ENCODE data around the gene RAB20.

Gene RAB20

GRCh38 chr13:110529522-110530311, 31.8 kb downstream of the RAB20 start:
- no peak for DNase-seq (ENCODE audit: low read depth)

DNA sequence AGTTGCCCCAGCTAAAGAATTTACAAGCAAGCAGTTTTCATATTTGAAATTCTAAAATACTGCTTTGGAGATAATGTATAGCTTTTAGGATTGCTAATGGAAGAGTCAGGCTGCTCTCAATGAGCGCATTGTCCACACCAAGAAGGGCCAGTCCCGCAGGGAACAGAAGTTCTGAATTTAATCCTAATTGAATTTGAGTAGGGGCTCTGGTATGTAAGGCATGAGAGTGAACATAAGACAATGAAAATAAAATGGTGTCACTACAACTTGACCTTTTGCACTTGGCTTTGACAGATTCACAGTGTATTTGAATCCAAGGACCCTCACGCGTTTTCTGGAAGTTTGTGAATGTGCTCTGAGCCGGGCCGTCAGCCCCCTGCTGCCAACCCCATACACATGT, 32.6 kb downstream of the RAB20 start:
- DNase-seq (ENCODE audit: low read depth): no peak

GRCh38 chr13:110528371-110528770, 33.2 kb downstream of the RAB20 start:
- DNase-seq (ENCODE audit: low read depth): no peak

DNA sequence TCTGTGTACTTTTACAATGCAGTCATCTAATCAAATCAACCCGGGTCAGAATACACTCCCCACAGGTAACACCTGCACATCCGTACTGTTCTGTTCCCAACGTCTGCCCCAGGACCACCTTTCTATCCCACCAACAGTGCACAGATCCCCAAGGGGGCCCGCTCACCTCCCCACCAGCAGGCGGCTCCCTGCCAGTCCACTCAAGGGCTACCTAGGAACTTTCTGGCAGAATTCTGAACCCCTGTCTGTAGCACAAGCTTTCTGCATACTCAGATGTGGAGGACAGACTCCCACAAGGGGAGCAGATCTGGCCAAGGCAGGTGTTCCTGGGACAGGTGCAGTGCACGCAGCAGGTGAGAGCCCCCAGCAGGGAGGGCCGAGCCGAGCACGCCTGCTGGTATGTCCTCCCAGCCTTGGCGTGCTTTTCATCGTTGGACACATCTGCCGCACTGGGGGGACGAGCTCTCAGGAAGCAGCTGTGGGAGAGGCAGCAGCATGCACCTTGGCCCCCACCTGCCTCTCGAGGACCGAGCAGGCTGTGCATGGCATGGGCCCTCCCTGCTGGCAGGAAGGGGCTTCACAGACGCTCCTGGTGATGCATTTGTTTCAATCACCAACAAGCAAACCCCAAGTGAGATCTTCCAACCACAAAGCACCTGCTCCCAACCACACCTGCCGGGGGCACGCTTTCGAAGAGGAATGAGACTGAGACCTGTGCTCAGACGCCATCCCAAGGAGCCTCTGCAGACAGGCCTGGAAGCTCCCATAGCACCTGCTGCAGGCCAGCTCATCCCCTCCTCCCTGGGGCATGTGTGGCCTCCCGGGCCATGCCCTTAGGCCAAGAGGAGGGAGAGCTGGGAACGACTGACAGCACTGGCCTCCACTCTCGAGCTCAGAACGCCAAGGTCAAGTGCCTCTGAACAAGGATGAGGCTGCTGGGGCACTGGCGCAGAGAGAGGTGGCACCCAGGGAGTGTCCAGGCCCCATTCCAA, 35.9 kb downstream of the RAB20 start:
- no peak for DNase-seq (ENCODE audit: low read depth)

DNA sequence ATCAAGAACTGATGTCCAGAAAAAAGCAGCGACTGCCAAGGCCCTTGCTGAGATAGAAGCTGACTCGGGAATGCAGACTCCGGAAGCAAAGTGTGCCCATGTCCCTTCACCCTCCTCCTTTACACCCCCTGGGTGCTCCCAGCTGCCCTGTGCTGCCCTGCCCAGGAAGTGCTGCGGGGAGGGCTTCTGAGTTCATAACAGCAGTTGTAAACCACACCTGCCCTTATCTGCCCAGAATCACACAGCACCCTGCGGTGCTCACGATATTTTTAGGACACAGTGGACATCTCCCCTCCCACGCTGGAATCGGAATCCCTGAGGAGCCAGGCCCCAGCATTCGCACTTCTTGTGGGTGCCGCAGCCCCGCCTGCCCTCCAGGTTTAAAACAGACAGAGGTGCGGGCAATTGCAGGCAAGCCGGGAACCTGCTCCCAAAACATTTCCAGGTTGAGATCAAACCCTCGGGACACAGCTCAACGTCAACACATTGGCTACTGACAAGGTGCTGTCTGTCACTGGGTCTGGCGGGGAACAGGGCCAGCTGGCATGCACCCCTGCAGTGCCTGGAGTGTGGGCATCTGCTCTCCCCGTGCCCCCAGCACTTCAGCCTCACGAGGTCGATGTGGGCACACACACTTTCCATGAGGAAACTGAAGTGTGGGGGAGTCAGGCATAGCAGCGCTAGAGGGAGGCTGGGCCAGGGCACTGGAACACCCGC, 36.8 kb downstream of the RAB20 start:
- no peak for DNase-seq (ENCODE audit: low read depth)

DNA sequence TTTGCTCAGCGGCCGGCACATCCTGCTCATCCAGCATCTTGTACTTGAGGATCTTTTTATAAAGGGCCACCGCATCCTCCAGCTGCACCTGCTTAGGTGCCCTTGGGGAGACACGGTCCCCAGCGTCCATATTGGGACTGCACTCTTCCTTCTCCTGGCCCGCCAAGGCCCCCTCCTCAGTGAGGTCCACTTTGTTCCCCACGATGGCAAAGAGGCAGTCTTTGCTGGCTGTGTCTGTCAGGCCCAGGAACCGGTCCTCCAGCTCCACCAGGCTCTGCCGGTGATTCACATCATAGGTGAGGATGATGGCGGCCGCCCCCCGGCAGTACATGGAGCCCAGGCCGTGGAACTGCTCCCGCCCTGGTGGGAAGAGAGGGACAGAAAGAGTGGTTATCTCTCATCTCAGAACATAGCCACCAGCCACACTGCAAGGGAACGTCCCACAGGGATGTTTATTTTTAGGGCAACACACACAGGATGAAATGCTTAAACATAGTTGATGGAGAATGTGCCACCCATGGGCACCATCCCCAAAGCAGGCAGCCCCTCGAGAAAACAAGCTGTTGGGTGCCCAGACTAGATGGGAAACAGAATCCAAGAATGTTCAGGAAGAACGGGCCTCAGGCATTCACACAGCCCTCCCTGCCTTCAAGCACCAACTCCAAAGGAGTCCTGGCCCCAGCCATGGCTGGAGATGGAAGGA, 37.5 kb downstream of the RAB20 start:
- no peak for DNase-seq (ENCODE audit: low read depth)

- DNase-seq (ENCODE audit: low read depth): no peak
Measured at GRCh38 chr13:110523180-110523579, 38.3 kb downstream of the RAB20 start.

- no peak for DNase-seq (ENCODE audit: low read depth)
Measured at GRCh38 chr13:110522721-110523120, 38.8 kb downstream of the RAB20 start.

DNA sequence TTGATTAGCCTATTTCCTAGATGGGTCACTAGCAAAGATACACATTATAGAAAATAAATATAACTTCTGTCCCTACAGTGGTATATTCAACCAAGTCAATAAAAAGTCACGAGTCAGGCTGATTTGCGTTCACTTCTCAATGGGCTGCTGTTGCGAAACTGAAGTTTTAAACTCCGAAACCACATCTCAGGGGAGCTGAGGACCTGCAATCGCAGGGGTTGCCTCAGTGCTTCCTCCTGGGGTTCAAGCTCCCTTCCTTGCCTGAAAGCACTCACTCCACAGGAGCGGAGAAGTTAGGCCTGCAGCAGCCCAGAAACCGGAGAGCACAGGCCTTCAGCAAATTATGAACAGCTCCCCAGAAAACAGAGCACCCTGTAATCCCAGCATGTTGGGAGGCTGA, 39.6 kb downstream of the RAB20 start:
- no peak for DNase-seq (ENCODE audit: low read depth)

- no peak for DNase-seq (ENCODE audit: low read depth)
Measured at GRCh38 chr13:110521296-110521680, 40.2 kb downstream of the RAB20 start.

GRCh38 chr13:110520431-110521295, 40.9 kb downstream of the RAB20 start:
- DNase-seq (ENCODE audit: low read depth): no peak

DNA sequence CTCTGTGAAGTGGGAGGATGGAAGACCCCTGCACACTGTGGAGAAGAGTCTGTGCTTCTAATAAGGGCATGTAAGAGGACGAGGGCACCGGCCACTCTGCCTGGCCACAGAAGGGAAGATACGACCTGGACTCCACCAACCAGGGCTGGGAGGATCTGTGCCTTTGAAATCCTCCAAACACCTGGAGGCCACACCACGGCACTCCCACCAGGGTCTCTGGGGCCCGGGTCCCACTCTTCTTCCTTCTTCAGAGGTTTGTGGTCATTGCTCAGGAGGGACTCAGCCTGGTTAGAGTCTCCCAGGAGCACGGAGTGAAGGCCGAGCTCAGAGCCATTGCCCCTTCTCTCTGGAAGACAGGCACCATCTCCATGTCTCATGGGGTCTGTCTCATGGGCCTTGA, 42.0 kb downstream of the RAB20 start:
- no peak for DNase-seq (ENCODE audit: low read depth)

GRCh38 chr13:110519046-110519445, 42.5 kb downstream of the RAB20 start:
- no peak for DNase-seq (ENCODE audit: low read depth)

- DNase-seq (ENCODE audit: low read depth): no peak
Measured at GRCh38 chr13:110518571-110518970, 43.0 kb downstream of the RAB20 start.

DNA sequence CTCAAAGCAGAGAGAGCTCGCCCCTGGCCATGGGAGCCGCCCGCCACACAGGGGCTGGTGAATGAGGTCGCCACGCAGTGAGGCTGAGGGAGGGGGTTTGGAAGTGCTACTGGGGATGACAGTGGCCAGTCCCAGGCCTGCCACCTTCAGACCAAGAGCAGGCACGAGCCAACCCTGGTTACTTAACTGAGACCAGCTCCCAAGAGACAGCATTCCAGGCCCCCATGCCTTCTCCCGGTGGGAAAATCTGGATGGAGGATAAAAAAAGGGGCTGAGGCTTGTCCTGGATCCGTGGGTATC, 43.3 kb downstream of the RAB20 start:
- no peak for DNase-seq (ENCODE audit: low read depth)

- DNase-seq (ENCODE audit: low read depth): no peak
Measured at GRCh38 chr13:110517505-110518225, 43.9 kb downstream of the RAB20 start.

DNA sequence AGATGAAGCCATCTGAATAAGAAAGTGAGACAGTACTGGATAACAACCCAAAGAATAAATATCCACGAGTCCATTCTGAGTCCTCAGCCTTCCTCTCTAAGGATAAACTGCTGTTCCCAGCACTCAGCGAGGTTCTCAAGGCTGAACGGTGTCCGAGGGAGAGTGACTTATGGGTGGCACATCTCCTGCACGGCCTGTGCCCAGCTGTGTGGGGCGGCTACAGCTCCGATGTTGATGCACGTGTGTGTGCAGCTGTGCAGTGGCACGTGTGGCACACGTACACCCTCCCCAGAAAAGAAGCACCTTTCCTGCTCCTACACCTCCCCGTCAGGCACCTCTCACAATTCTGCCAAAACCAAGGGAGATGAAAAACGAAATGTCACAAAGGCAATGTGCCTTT, 45.0 kb downstream of the RAB20 start:
- no peak for DNase-seq (ENCODE audit: low read depth)

DNA sequence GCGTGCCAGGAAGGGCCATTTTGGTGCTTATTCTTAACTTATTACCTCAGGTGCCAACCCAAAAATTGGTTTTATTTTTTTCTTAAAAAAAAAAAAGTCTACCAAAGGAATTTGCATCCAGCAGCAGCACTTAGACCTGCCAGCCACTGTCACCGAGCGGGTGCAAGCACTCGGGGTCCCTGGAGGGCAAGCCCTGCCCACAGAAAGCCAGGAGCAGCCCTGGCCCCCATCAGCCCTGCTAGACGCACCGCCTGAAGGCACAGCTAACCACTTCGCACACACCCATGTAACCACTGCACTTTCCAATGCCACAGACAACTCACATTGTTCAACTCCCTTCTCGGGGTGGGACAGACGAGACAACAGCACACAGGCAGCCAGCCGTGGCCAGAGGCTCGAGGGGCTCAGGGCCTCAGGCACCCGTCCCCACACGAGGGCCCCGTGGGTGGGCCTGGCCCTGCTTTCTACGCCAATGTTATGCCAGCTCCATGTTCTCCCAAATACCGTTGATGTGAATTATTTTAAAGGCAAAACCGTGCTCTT, 49.3 kb downstream of the RAB20 start:
- no peak for DNase-seq (ENCODE audit: low read depth)

DNA sequence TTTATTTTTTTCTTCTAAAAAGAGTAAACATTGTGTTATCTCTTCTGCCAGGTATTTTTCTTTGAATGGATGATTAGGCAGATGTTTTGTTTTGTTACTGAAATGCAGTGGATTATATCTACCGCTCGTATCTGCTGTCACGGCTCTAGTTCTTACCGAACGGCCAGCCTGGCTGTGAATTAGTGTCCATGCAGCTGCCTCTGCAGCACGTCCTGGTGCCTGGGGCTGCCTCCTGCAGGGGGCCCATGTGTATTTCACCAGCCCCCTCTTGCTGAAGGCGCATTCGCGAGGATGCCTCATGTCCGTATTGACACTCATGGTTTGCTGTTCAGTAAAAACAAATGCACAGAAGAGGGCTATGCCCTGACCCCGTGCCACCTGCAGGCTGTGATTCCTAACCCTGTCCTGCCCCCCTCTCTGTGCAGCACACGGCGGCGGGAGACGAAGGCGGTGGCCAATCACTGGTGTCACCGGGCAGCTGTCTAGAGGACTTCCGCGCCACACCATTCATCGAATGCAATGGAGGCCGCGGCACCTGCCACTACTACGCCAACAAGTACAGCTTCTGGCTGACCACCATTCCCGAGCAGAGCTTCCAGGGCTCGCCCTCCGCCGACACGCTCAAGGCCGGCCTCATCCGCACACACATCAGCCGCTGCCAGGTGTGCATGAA, 49.9 kb downstream of the RAB20 start:
- no peak for DNase-seq (ENCODE audit: low read depth)
